Measurements from ENCODE around the gene ARL8A. TPM values are rescaled to one million over a fixed set of nuclear protein-coding genes. Genes with fewer than 3 reads are reported as not detected.
"Not testable (repeated sequence)": the region's sequence is repeated elsewhere in the genome, so short reads cannot be mapped to it uniquely, and the experiment has no call there.

ARL8A gene
- 69.5 TPM for total RNA-seq
- long read RNA-seq, transcript ARL8A-201 (7 exons, 1,793 nt), result major isoform, 106 of 114 reads
- long read RNA-seq, partial matches to known transcripts, result 2 of 114 reads
- long read RNA-seq, other reads (novel, unspliced or antisense), result 5 of 114 reads

- ATAC-seq (ENCODE audit: poor library complexity) (peak; percentile 88), DNase-seq (peak; percentile 86)
- intact Hi-C loops (cut with DNase I), result no loop called here
These were observed at the start of gene ARL8A for GRCh38 chr1:202144402-202145067. Gene ARL8A, minus strand, starts transcription at chr1:202144737. Its CDS starts 165 bp downstream, at chr1:202144572.

- DNase-seq (no peak), ATAC-seq (ENCODE audit: poor library complexity) (no peak)
- intact Hi-C loops (cut with DNase I), result no loop called here
These were observed 49.8 kb upstream of the ARL8A start for GRCh38 chr1:202194328-202194648.

- intact Hi-C loops (cut with DNase I), result no loop called here
- DNase-seq (no peak), ATAC-seq (ENCODE audit: poor library complexity) (peak; percentile 63)
These were observed 49.2 kb upstream of the ARL8A start, which contains the start of gene LGR6 for GRCh38 chr1:202193614-202194327. Gene LGR6, plus strand, starts transcription at chr1:202193799. Its CDS starts 191 bp downstream, at chr1:202193990.

- ATAC-seq (ENCODE audit: poor library complexity), result peak; percentile 81
- DNase-seq, result peak; percentile 76
- intact Hi-C loops (cut with DNase I), result no loop called here
These were observed 48.5 kb upstream of the ARL8A start for GRCh38 chr1:202192770-202193613.

GRCh38 chr1:202191391-202191790 is 46.9 kb upstream of the ARL8A start:
- intact Hi-C loops (cut with DNase I); ATAC-seq (ENCODE audit: poor library complexity): not testable (repeated sequence)

GRCh38 chr1:202189918-202190715 is 45.6 kb upstream of the ARL8A start:
- ATAC-seq (ENCODE audit: poor library complexity) (no peak), DNase-seq (no peak)
- intact Hi-C loops (cut with DNase I), result loop anchor here (5.0 kb wide), 2 partner anchors 127 to 527 kb away; no protein-coding TSS in a partner anchor

More at GRCh38 chr1:202191391-202191790, 46.9 kb upstream of the ARL8A start:
- not testable (repeated sequence) for DNase-seq

GRCh38 chr1:202189001-202189790 is 44.7 kb upstream of the ARL8A start:
- ATAC-seq (ENCODE audit: poor library complexity), result peak; percentile 81
- intact Hi-C loops (cut with DNase I), result loop anchor here (5.0 kb wide), 2 partner anchors 128 to 528 kb away; no protein-coding TSS in a partner anchor
- DNase-seq, result peak; percentile 86

GRCh38 chr1:202187697-202188407 is 43.3 kb upstream of the ARL8A start:
- DNase-seq, result no peak

GRCh38 chr1:202187041-202187671 is 42.6 kb upstream of the ARL8A start:
- DNase-seq (no peak), ATAC-seq (ENCODE audit: poor library complexity) (no peak)
- intact Hi-C loops (cut with DNase I), result loop anchor here (5.0 kb wide), 2 partner anchors 130 to 530 kb away; no protein-coding TSS in a partner anchor

More at GRCh38 chr1:202187697-202188407, 43.3 kb upstream of the ARL8A start:
- intact Hi-C loops (cut with DNase I), result loop anchor here (5.0 kb wide), 2 partner anchors 129 to 529 kb away; no protein-coding TSS in a partner anchor
- no peak for ATAC-seq (ENCODE audit: poor library complexity)

- ATAC-seq (ENCODE audit: poor library complexity) (no peak), DNase-seq (no peak)
- intact Hi-C loops (cut with DNase I), result loop anchor here (5.0 kb wide), 2 partner anchors 131 to 531 kb away; no protein-coding TSS in a partner anchor
These were observed 41.8 kb upstream of the ARL8A start for GRCh38 chr1:202186327-202186726.

- ATAC-seq (ENCODE audit: poor library complexity) (peak; percentile 67), DNase-seq (peak; percentile 90)
- intact Hi-C loops (cut with DNase I), result loop anchor here (5.0 kb wide), 2 partner anchors 132 to 532 kb away; no protein-coding TSS in a partner anchor
These were observed 40.4 kb upstream of the ARL8A start for GRCh38 chr1:202184750-202185460.

- DNase-seq (no peak), ATAC-seq (ENCODE audit: poor library complexity) (no peak)
- intact Hi-C loops (cut with DNase I), result no loop called here
These were observed 37.7 kb upstream of the ARL8A start for GRCh38 chr1:202182040-202182877.

GRCh38 chr1:202181586-202181985 is 37.0 kb upstream of the ARL8A start:
- DNase-seq (no peak), ATAC-seq (ENCODE audit: poor library complexity) (no peak)
- intact Hi-C loops (cut with DNase I), result no loop called here

GRCh38 chr1:202180751-202181139 is 36.2 kb upstream of the ARL8A start:
- DNase-seq; intact Hi-C loops (cut with DNase I); ATAC-seq (ENCODE audit: poor library complexity): not testable (repeated sequence)

Data from Right ventricle myocardium superior (tissue), 1 donor.